Muscle of leg (tissue), 11 donors: ENCODE measurements around the gene MCC. TPM values are rescaled to one million over a fixed set of nuclear protein-coding genes. Genes with fewer than 3 reads are reported as not detected.
A peak's percentile ranks its signal among the peaks of the same experiment; 100 is the strongest.

Source experiments
- DNase-seq: peaks from one replicate; pipeline ENCODE4 v3.0.0; 2013
- H3K27ac ChIP-seq: one replicate; pipeline ENCODE4 v1.5.1; 2013; ENCODE audit warnings: mild to moderate bottlenecking, low read length, control low read depth
- H3K27me3 ChIP-seq: one replicate; pipeline ENCODE4 v1.6.1; 2013; ENCODE audit warnings: low read length; ENCODE audit not compliant: control insufficient read depth, insufficient read depth
- H3K36me3 ChIP-seq: one replicate; pipeline ENCODE4 v1.6.1; 2013; ENCODE audit warnings: low read length; ENCODE audit not compliant: control insufficient read depth, insufficient read depth
- H3K4me1 ChIP-seq: one replicate; pipeline ENCODE4 v1.6.1; 2013; ENCODE audit warnings: low read length; ENCODE audit not compliant: control insufficient read depth, insufficient read depth
- H3K4me3 ChIP-seq: one replicate; pipeline ENCODE4 v1.5.1; 2013; ENCODE audit warnings: low read length, control low read depth
- H3K9me3 ChIP-seq: replicated peaks from 2 replicates; pipeline ENCODE4 v1.6.1; 2013; ENCODE audit warnings: low read depth, low read length; ENCODE audit not compliant: control insufficient read depth
- WGBS: methylation state at CpG from one replicate; pipeline ENCODE4 v1.1.5; 2013; ENCODE audit warnings: missing lambda C conversion rate; ENCODE audit not compliant: insufficient coverage; 5-methylcytosine and 5-hydroxymethylcytosine counted together
- polyA plus RNA-seq, 8 donors: library from polyadenylated mRNA; unstranded; fragments of 120-200 nt; gene quantifications; one replicate each; pipeline versions ENCODE4 v1.2.1 to v1.2.3, GENCODE V29; 2013; ENCODE audit warnings: inconsistent platforms in 1 of 8, low replicate concordance in 1 of 8; ENCODE audit not compliant: insufficient read length in 8 of 8, insufficient read depth in 1 of 8
- total RNA-seq: library from RNA; stranded (reverse); fragments of 120-200 nt; gene quantifications from one replicate; pipeline ENCODE4 v1.2.4, GENCODE V29; 2013

The MCC gene
- total and polyA plus RNA-seq, 9 donors, result 12.1 to 19.6 (median 17.0) TPM

- 81% methylated on average over 4 of the region's 5 CpGs for WGBS
- no peak for DNase-seq
- Histone ChIP-seq H3K36me3 (no peaks in the 10 kb centered on the region), H3K4me1 (peaks cover 4% of the 10 kb centered on the region), H3K27me3 (no peaks in the 10 kb centered on the region), H3K4me3 (no peak overlapping the region), H3K9me3 (peaks cover 6% of the 10 kb centered on the region), H3K27ac (no peak overlapping the region)
Measured at GRCh38 chr5:113190347-113190746, 297.9 kb downstream of the MCC start.

DNA sequence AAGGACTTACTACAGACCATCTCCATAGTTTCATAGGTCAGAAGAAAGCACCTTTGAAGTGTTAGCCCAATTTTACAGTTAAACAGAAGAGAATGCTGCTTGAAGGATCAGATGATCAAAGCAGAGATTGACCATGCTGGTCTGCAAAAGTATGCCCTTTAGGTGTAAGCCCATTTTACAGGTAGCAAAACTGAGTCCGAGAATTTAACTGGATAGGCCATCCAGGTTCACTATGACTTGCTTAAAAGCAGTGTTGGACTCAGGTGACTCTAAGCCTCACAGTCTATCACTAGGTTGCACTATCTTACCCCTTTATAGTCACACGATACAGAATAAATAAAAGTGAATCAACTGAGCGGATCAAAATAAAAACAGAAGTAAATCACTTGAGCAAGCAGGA lies 299.0 kb downstream of the MCC start:
- H3K27me3 ChIP-seq, result no peaks in the 10 kb centered on the region
- H3K27ac ChIP-seq, result no peak overlapping the region
- no peak overlapping the region for H3K4me3 ChIP-seq
- H3K4me1 ChIP-seq, result no peaks in the 10 kb centered on the region
- DNase-seq, result no peak
- 100% methylated on average over 2 of the region's 3 CpGs for WGBS
- H3K36me3 ChIP-seq, result no peaks in the 10 kb centered on the region
- peaks cover 6% of the 10 kb centered on the region for H3K9me3 ChIP-seq

DNA sequence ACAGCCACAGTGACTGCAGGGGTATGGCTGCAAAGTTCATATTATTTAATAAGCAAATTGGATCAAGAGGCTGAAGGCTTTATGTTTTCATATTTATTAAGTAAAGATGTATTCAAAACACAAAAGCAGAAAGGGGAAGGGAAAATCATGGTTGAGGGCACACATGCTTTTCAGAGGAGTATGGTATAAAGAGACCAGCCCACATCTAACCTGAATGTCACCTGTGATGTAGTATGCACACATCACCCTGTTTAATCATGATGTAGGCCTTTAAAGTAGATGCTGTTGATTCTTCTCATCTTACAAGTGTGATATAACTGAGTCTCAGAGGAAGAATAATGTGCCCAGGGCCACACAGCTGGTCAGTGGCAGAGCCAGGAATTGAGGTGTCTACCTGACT lies 299.8 kb downstream of the MCC start:
- Histone ChIP-seq H3K27ac (no peak overlapping the region), H3K4me1 (no peaks in the 10 kb centered on the region), H3K36me3 (no peaks in the 10 kb centered on the region), H3K27me3 (no peaks in the 10 kb centered on the region), H3K9me3 (peaks cover 6% of the 10 kb centered on the region), H3K4me3 (no peak overlapping the region)
- DNase-seq, result no peak

GRCh38 chr5:113187906-113188305 lies 300.3 kb downstream of the MCC start:
- Histone ChIP-seq H3K36me3 (no peaks in the 10 kb centered on the region), H3K9me3 (peaks cover 2% of the 10 kb centered on the region), H3K4me1 (no peaks in the 10 kb centered on the region), H3K27ac (no peak overlapping the region), H3K4me3 (no peak overlapping the region), H3K27me3 (no peaks in the 10 kb centered on the region)
- WGBS, result no CpG with 5 or more reads among the region's 3 CpGs
- peak; percentile 38 for DNase-seq

DNA sequence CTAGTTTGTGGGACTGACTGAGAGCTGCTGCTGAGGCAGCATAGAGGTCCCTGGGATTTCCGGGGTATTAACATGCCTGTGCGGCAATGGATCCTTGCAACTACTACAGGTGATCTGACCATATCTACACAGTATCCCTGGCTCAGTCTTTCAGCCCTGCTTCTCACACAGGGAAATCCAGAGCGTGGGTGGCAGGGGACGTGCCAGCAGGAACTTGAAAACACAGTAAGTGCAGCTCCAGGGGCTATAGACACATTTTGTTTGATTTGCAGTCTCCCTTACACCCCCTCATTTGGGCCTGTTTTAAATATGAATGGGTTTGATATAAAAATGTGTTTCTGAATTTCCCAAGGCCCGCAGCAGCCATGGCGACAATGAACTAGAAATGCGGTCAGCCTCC lies 302.2 kb downstream of the MCC start:
- no peak for DNase-seq
- Histone ChIP-seq H3K9me3 (no peaks in the 10 kb centered on the region), H3K4me3 (no peak overlapping the region), H3K27me3 (no peaks in the 10 kb centered on the region), H3K36me3 (no peaks in the 10 kb centered on the region), H3K4me1 (no peaks in the 10 kb centered on the region), H3K27ac (no peak overlapping the region)
- 100% methylated on average over 2 of the region's 7 CpGs for WGBS

DNA sequence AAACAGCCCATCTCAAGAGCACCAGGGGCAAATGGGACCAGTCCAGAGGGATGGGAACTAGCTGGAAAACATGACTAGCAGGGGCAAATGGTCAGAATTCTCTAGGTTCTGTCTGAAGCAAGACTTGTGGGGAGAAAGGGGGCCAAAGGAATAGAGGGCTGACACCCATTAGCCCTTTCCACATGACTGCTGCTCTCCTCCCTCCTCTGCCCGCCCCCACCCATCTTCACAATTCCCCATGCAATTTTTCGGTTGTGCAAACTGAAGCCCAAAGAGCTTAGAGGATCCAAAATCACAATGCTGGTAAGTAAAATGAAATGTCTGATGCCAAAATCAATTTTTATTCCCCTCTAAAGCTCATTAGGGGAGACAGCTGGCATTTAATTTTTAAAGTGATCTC lies 304.6 kb downstream of the MCC start:
- no peaks in the 10 kb centered on the region for H3K4me1 ChIP-seq
- no CpG with 5 or more reads among the region's 2 CpGs for WGBS
- no peaks in the 10 kb centered on the region for H3K9me3 ChIP-seq
- H3K36me3 ChIP-seq, result no peaks in the 10 kb centered on the region
- DNase-seq, result no peak
- H3K4me3 ChIP-seq, result no peak overlapping the region
- H3K27ac ChIP-seq, result no peak overlapping the region
- H3K27me3 ChIP-seq, result no peaks in the 10 kb centered on the region

GRCh38 chr5:113182658-113183344 lies 305.5 kb downstream of the MCC start:
- H3K9me3 ChIP-seq, result no peaks in the 10 kb centered on the region
- H3K4me3 ChIP-seq, result no peak overlapping the region
- H3K36me3 ChIP-seq, result no peaks in the 10 kb centered on the region
- DNase-seq, result no peak
- 98% methylated on average over 6 of the region's 11 CpGs for WGBS
- H3K27me3 ChIP-seq, result no peaks in the 10 kb centered on the region
- no peak overlapping the region for H3K27ac ChIP-seq
- peaks cover 5% of the 10 kb centered on the region for H3K4me1 ChIP-seq

DNA sequence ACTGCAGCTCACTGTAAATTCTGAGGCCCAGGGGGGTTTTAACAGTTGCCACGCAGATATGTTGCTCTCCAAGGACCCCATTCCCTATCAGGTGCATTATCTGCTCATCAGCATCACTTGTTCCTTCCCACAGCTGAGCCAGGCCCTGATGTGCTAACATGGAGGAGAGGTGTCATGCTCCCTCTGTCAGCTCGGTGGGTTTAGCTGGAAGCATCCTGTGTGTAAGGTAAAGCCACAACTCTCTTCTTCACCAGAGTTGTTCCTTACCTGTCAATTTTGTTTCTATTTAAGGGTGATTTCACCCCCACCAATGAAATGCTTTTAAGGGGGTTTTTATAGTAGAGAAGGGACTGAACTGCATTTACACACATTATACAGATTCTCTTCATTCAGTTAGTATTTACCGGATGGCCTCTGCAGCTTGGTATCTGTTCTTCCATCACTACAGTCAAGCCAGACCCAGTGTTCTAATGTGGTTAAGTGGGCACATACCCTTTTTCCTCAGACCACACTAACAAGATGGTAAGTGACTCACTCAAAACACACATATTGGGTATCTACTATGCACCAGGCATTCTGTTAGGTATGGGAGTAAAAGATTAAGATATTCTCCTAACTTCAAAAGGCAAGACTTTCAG lies 306.3 kb downstream of the MCC start:
- Histone ChIP-seq H3K27ac (no peak overlapping the region), H3K4me3 (no peak overlapping the region), H3K4me1 (peaks cover 5% of the 10 kb centered on the region), H3K36me3 (no peaks in the 10 kb centered on the region), H3K9me3 (no peaks in the 10 kb centered on the region), H3K27me3 (no peaks in the 10 kb centered on the region)
- DNase-seq, result no peak
- no CpG with 5 or more reads among the region's 3 CpGs for WGBS

DNA sequence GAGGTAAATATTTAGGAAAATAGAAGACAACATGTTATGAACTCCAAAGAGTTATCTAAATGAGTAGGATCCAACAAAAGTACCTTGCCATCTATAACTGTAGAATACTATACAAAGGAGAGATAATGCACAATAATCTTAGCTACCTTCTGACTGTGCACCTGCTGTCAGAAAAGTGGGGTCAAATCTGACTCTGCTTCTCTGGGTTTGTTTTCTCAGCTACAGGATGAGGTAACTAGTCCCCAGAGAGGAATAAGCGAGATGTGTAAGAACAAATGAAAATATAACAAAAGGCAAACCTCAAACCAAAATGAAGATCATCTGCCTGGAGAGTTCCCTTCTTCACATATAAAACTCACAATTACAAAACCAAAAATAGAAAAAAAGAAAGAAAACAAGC lies 306.8 kb downstream of the MCC start:
- DNase-seq, result no peak
- Histone ChIP-seq H3K4me3 (no peak overlapping the region), H3K9me3 (no peaks in the 10 kb centered on the region), H3K27me3 (no peaks in the 10 kb centered on the region), H3K4me1 (peaks cover 8% of the 10 kb centered on the region), H3K27ac (no peak overlapping the region), H3K36me3 (no peaks in the 10 kb centered on the region)
- no CpG with 5 or more reads among the region's 1 CpG for WGBS

DNA sequence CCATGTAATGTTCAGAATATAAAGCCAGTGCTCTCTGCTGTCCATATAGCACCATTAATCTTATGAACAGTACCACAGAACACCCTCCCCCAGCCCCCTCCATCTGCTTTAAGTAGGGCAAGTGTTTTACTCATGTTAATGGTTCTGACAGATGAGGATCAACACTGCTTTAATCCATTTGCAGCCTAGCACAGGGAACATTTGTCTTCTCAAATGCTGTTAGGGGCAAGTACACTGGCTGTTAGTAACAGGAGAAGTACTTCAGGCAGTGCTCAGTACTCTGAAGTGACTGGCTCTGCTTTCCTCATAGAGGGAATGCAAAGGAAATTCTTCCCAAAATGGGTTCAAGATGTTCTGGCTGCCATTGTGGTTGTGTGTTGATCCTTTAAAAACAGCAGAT lies 309.1 kb downstream of the MCC start:
- Histone ChIP-seq H3K27ac (no peak overlapping the region), H3K9me3 (no peaks in the 10 kb centered on the region), H3K36me3 (no peaks in the 10 kb centered on the region), H3K27me3 (no peaks in the 10 kb centered on the region), H3K4me3 (no peak overlapping the region), H3K4me1 (peaks cover 11% of the 10 kb centered on the region)
- DNase-seq, result peak; percentile 82
